CD4-positive, alpha-beta memory T cell (primary cell): ENCODE measurements around the gene SLC22A23. TPM values are rescaled to one million over a fixed set of nuclear protein-coding genes. Genes with fewer than 3 reads are reported as not detected.
A peak's percentile ranks its signal among the peaks of the same experiment; 100 is the strongest.
"Not testable (repeated sequence)": the region's sequence is repeated elsewhere in the genome, so short reads cannot be mapped to it uniquely, and the experiment has no call there.

ENCODE experiments used
- CTCF ChIA-PET: fragments of 350-600 bp; sonication (Branson Sonifier 250); formaldehyde crosslinking; loops from one replicate; lab custom pipeline; 2021; ENCODE audit warnings: inconsistent platforms; ENCODE audit not compliant: partially characterized antibody; lab: Charles Lee
- POLR2A ChIA-PET: fragments of 350-600 bp; sonication (Branson Sonifier 250); formaldehyde crosslinking; loops from one replicate; lab custom pipeline; 2021; ENCODE audit not compliant: partially characterized antibody; lab: Charles Lee
- DNase-seq, 5 donors: peaks; one replicate each; pipeline versions ENCODE4 v3.0.0 to v3.0.0-alpha.2; 2020 to 2022; ENCODE audit warnings: mixed read lengths in 1 of 5
- H3K27ac ChIP-seq: one replicate; pipeline ENCODE4 v1.7.0; 2013; ENCODE audit warnings: low read depth, low read length
- H3K27me3 ChIP-seq: 2 replicates; pipeline ENCODE4 v1.7.0; 2013; ENCODE audit warnings: mild to moderate bottlenecking, low read length, moderate library complexity; ENCODE audit not compliant: insufficient read depth
- H3K36me3 ChIP-seq: 2 replicates; pipeline ENCODE4 v1.7.0; 2013; ENCODE audit warnings: mild to moderate bottlenecking, low read length, moderate library complexity; ENCODE audit not compliant: insufficient read depth
- H3K4me1 ChIP-seq: 2 replicates; pipeline ENCODE4 v1.7.0; 2013; ENCODE audit warnings: mild to moderate bottlenecking, low read length, moderate library complexity; ENCODE audit not compliant: insufficient read depth
- H3K4me3 ChIP-seq, 2 donors: one replicate each; pipeline ENCODE4 v1.7.0; 2013; ENCODE audit warnings: low read length in 2 of 2, mild to moderate bottlenecking in 1 of 2
- H3K9me3 ChIP-seq, 2 donors: one replicate each; pipeline ENCODE4 v1.7.0; 2013; ENCODE audit warnings: low read length in 2 of 2, control low read depth in 1 of 2; ENCODE audit not compliant: control insufficient read depth in 1 of 2
- H3K27ac Mint-ChIP-seq, 7 donors: one replicate each; pipeline ENCODE4 v1.8.0; 2020 to 2021; ENCODE audit warnings: mixed read lengths in 7 of 7, mild to moderate bottlenecking in 6 of 7, inconsistent platforms in 3 of 7, moderate library complexity in 3 of 7
- H3K27me3 Mint-ChIP-seq, 2 donors: one replicate each; pipeline ENCODE4 v1.8.0; 2020 to 2021; ENCODE audit warnings: mixed read lengths in 2 of 2
- H3K36me3 Mint-ChIP-seq, 2 donors: one replicate each; pipeline ENCODE4 v1.8.0; 2020 to 2021; ENCODE audit warnings: mixed read lengths in 2 of 2, inconsistent platforms in 1 of 2, mild to moderate bottlenecking in 1 of 2
- H3K4me1 Mint-ChIP-seq, 4 donors: one replicate each; pipeline ENCODE4 v1.8.0; 2020 to 2021; ENCODE audit warnings: mixed read lengths in 4 of 4, mild to moderate bottlenecking in 1 of 4
- H3K4me3 Mint-ChIP-seq, 8 donors: one replicate each; pipeline ENCODE4 v1.8.0; 2020 to 2021; ENCODE audit warnings: mixed read lengths in 8 of 8, mild to moderate bottlenecking in 7 of 8, moderate library complexity in 6 of 8, inconsistent platforms in 3 of 8
- H3K9me3 Mint-ChIP-seq, 8 donors: one replicate each; pipeline ENCODE4 v1.8.0; 2020 to 2021; ENCODE audit warnings: mixed read lengths in 8 of 8, mild to moderate bottlenecking in 5 of 8, inconsistent platforms in 3 of 8, moderate library complexity in 1 of 8
- intact Hi-C: fragments of 100-400 bp; cut with micrococcal nuclease; formaldehyde crosslinking; loops from one replicate; pipeline ENCODE4 v1.15.1; 2023
- polyA plus RNA-seq, 2 donors: library from polyadenylated mRNA; unstranded; fragments of 300-500 nt; fragmentation: Illumina TruSeq; gene quantifications; one replicate each; pipeline ENCODE4 v1.2.3, GENCODE V29; 2021
- total RNA-seq, 2 experiments: library from RNA; stranded (reverse); gene quantifications; one replicate each; pipeline ENCODE4 v1.2.3, GENCODE V29; 2021

SLC22A23 gene
- total and polyA plus RNA-seq, 4 experiments from 2014 or later: 0.32 to 12.5 (median 5.7) TPM

- no peak for DNase-seq
- H3K36me3 ChIP-seq: no peaks in the 10 kb centered on the region
- H3K4me3 Mint-ChIP-seq: no peak overlapping the region
- POLR2A ChIA-PET: no interaction called here
- H3K4me1 Mint-ChIP-seq: peaks cover 16 to 19% (median 17%) of the 10 kb centered on the region in 4 donors
- CTCF ChIA-PET: interaction anchor here (1.0 to 1.7 kb wide), 2 partner anchors 11 to 28 kb away, joined by 3 read pairs; no protein-coding TSS in a partner anchor
- intact Hi-C loops: no loop called here
- no peak overlapping the region for H3K4me3 ChIP-seq
- H3K4me1 ChIP-seq: peaks cover 24% of the 10 kb centered on the region
- peaks cover 0 to 2% (median 0%) of the 10 kb centered on the region in 8 donors for H3K9me3 Mint-ChIP-seq
- H3K27me3 ChIP-seq: no peaks in the 10 kb centered on the region
- peak overlapping the region in 2 of 7 donors; percentile 7 for H3K27ac Mint-ChIP-seq
- H3K27ac ChIP-seq: no peak overlapping the region
- H3K27me3 Mint-ChIP-seq: no peaks in the 10 kb centered on the region
- H3K9me3 ChIP-seq: no peaks in the 10 kb centered on the region
- H3K36me3 Mint-ChIP-seq: peaks cover 0 to 4% of the 10 kb centered on the region in 2 donors
These were observed 74.2 kb downstream of the SLC22A23 start for GRCh38 chr6:3382326-3383279.

- Histone ChIP-seq H3K36me3 (no peaks in the 10 kb centered on the region), H3K27ac (no peak overlapping the region), H3K9me3 (no peaks in the 10 kb centered on the region), H3K27me3 (no peaks in the 10 kb centered on the region), H3K4me1 (peaks cover 25% of the 10 kb centered on the region), H3K4me3 (no peak overlapping the region)
- intact Hi-C loops: no loop called here
- Mint-ChIP-seq H3K36me3 (no peaks in the 10 kb centered on the region), H3K4me3 (no peak overlapping the region), H3K9me3 (peaks cover 0 to 2% (median 0%) of the 10 kb centered on the region in 8 donors), H3K27me3 (no peaks in the 10 kb centered on the region), H3K4me1 (peaks cover 17 to 32% (median 24%) of the 10 kb centered on the region in 4 donors), H3K27ac (no peak overlapping the region)
- ChIA-PET CTCF (interaction anchor here (1.7 kb wide), 1 partner anchor 29 kb away, joined by 3 read pairs; no protein-coding TSS in a partner anchor), POLR2A (no interaction called here)
- no peak for DNase-seq
These were observed 75.5 kb downstream of the SLC22A23 start for GRCh38 chr6:3381233-3381921.

- Mint-ChIP-seq H3K4me3 (no peak overlapping the region), H3K27me3 (no peaks in the 10 kb centered on the region), H3K36me3 (no peaks in the 10 kb centered on the region), H3K4me1 (peaks cover 17 to 34% (median 26%) of the 10 kb centered on the region in 4 donors), H3K9me3 (peaks cover 0 to 2% (median 0%) of the 10 kb centered on the region in 8 donors), H3K27ac (no peak overlapping the region)
- intact Hi-C loops: no loop called here
- no peak overlapping the region for H3K4me3 ChIP-seq
- no peaks in the 10 kb centered on the region for H3K9me3 ChIP-seq
- no peaks in the 10 kb centered on the region for H3K27me3 ChIP-seq
- no peak for DNase-seq
- ChIA-PET CTCF (no interaction called here), POLR2A (no interaction called here)
- H3K4me1 ChIP-seq: peaks cover 25% of the 10 kb centered on the region
- no peak overlapping the region for H3K27ac ChIP-seq
- no peaks in the 10 kb centered on the region for H3K36me3 ChIP-seq
These were observed 76.3 kb downstream of the SLC22A23 start for GRCh38 chr6:3380344-3381232.

GRCh38 chr6:3379482-3380060 is 77.3 kb downstream of the SLC22A23 start:
- no peak overlapping the region for H3K27ac ChIP-seq
- H3K36me3 Mint-ChIP-seq: no peaks in the 10 kb centered on the region
- peaks cover 17 to 42% (median 31%) of the 10 kb centered on the region in 4 donors for H3K4me1 Mint-ChIP-seq
- peak overlapping the region in 2 of 7 donors; percentile 37 to 67 for H3K27ac Mint-ChIP-seq
- H3K27me3 Mint-ChIP-seq: no peaks in the 10 kb centered on the region
- intact Hi-C loops: no loop called here
- DNase-seq: no peak
- H3K9me3 Mint-ChIP-seq: peaks cover 0 to 2% (median 0%) of the 10 kb centered on the region in 8 donors
- H3K4me3 Mint-ChIP-seq: no peak overlapping the region
- no peaks in the 10 kb centered on the region for H3K27me3 ChIP-seq
- peaks cover 25% of the 10 kb centered on the region for H3K4me1 ChIP-seq
- H3K36me3 ChIP-seq: no peaks in the 10 kb centered on the region
- POLR2A ChIA-PET: no interaction called here
- no peak overlapping the region for H3K4me3 ChIP-seq
- no peaks in the 10 kb centered on the region for H3K9me3 ChIP-seq
- CTCF ChIA-PET: no interaction called here

- H3K36me3 Mint-ChIP-seq, H3K9me3 ChIP-seq, CTCF ChIA-PET, H3K36me3 ChIP-seq, DNase-seq, H3K27me3 Mint-ChIP-seq, H3K4me3 ChIP-seq, H3K27me3 ChIP-seq, H3K9me3 Mint-ChIP-seq, H3K27ac ChIP-seq, POLR2A ChIA-PET, intact Hi-C loops: not testable (repeated sequence)
- H3K4me1 ChIP-seq: peaks cover 25% of the 10 kb centered on the region
- H3K4me3 Mint-ChIP-seq: peak overlapping the region in 1 of 8 donors; percentile 9
- peaks cover 17 to 50% (median 35%) of the 10 kb centered on the region in 4 donors for H3K4me1 Mint-ChIP-seq
- peak overlapping the region in 2 of 7 donors; percentile 23 to 67 for H3K27ac Mint-ChIP-seq
These were observed 78.0 kb downstream of the SLC22A23 start for GRCh38 chr6:3378808-3379207.

GRCh38 chr6:3378398-3378782 is 78.5 kb downstream of the SLC22A23 start:
- H3K36me3 ChIP-seq, CTCF ChIA-PET, H3K27me3 Mint-ChIP-seq, H3K9me3 ChIP-seq, H3K27ac ChIP-seq, H3K27me3 ChIP-seq, POLR2A ChIA-PET, H3K9me3 Mint-ChIP-seq, intact Hi-C loops, H3K4me3 ChIP-seq, H3K36me3 Mint-ChIP-seq: not testable (repeated sequence)
- H3K27ac Mint-ChIP-seq: peak overlapping the region; percentile 13 to 91 (median 82)
- peaks cover 17 to 53% (median 36%) of the 10 kb centered on the region in 4 donors for H3K4me1 Mint-ChIP-seq
- DNase-seq: peak in 4 of 5 donors; percentile 41 to 61 (median 54)
- H3K4me1 ChIP-seq: peaks cover 25% of the 10 kb centered on the region
- peak overlapping the region in 6 of 8 donors; percentile 26 to 55 (median 46) for H3K4me3 Mint-ChIP-seq
